NCI-H128 (cell line): Measurements from ENCODE around the gene HYAL3.
"Not testable (repeated sequence)": the region's sequence is repeated elsewhere in the genome, so short reads cannot be mapped to it uniquely, and the experiment has no call there.

Source experiments
- DNase-seq: peaks from one replicate; lab custom pipeline; 2025; ENCODE audit not compliant: unreplicated experiment; lab: John Stamatoyannopoulos, UW

HYAL3 gene

DNA sequence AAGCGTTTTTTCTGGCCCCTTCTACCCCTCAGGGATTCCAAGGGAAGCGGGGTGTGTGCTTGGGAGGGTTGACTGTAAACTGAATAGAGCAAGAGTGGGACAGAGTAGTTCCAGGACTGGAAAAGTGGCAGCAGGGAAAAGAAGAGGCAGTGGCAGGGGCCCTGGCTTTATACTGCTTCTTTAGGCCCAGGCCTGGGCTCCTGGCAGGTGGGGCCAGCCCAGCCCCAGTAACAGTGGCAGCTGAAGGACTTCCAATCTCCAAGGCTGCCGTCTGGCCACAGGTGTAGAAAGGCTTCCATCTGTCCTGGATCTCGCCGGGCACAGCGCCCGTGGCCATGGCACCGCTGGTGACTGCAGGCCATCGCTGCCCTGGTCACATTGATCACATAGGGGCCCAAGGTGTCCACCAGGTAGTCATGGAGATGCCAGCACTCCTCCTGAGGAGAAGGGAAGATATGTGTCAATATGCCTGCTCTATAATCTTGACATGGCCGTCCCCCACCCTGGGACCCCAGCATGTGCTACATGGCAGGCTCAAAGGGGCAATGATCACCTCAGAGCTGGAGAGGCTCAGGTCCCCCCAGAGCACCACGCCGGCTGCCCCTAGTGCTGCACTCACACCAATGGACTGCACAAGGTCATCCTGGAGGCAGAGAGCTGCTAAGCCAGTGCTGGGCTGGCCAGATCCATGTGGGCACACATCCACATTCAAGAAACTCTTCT, 6.0 kb downstream of the HYAL3 start:
- no peak for DNase-seq

- peak; percentile 75 for DNase-seq
Observed at GRCh38 chr3:50292159-50293078, 6.8 kb downstream of the HYAL3 start, which contains the start of gene IFRD2. Gene IFRD2, minus strand, starts transcription at chr3:50292429. Its CDS starts 155 bp downstream, at chr3:50292274.

DNA sequence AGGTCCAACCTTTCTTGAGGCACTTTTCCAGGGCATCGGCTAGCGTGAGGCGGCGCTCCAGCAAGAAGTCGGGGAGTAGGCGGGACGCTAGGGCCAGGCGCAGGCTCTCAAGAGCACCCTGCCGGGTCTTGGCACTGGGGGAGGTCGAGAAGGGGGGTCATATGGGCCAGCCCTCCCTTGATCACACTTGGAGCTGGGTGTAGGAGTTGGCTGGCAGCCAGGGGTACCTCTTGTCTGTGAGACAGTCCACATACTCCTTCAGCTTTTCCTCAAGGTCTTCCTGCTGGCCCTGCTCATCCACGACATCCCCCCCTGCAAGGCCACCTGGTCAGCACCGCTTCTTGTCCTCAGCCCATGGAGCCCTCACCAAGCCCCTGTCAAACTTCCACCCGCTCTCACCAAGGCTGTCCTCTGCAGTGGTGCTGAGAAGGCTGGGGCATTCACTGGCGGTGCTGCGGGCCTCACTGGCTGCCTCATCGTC, 9.0 kb downstream of the HYAL3 start:
- no peak for DNase-seq

DNA sequence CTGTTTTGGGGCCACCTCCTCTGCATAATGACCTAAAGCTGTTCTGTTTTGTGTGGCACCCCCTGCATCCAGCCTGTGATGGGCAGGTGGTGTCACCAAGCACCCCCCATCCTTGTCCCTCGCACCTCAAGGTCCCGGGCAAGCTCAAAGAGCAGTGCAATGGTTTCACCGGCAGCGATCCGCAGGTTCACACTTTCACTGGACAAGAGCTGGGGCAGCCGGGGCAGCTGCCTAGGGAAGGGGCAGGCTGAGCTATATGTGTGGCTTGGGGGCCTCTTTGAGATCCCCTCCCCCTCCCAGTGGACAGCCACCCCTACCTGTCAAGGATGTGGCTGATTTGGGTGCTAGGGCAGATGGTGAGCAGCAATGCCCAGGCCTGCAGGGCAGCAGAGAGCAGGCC, 10.1 kb downstream of the HYAL3 start:
- no peak for DNase-seq

DNA sequence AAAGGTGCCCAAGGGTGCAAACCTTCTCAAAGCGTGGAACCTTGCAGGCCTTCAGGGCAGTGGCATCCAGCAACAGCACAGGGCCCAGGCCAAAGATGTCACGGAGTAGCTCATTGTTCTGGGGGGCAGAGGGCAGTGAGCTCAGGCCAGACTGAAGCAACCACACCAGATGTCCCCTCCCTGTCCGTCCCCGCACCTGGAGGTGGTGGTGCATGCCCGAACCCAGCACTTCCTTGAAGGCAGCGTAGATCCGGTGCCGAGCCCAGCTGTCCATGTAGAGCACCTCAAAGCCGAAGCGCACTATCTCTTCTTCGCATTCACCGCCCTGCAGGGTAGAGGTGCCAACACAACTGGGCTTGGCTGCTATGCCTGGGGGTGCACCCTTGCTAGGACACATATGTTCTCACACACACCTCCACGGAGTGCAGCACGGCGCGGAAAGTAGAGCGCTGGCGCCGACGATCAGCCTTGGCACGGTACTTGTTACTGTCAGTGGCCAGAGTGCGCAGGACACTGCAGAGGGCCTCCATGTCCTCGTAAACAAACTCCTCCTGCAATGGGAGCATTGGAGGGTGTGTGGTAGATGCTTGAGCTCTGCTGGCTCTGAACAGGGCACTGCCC, 10.7 kb downstream of the HYAL3 start:
- DNase-seq = no peak

GRCh38 chr3:50287262-50287661, 11.9 kb downstream of the HYAL3 start:
- no peak for DNase-seq

DNA sequence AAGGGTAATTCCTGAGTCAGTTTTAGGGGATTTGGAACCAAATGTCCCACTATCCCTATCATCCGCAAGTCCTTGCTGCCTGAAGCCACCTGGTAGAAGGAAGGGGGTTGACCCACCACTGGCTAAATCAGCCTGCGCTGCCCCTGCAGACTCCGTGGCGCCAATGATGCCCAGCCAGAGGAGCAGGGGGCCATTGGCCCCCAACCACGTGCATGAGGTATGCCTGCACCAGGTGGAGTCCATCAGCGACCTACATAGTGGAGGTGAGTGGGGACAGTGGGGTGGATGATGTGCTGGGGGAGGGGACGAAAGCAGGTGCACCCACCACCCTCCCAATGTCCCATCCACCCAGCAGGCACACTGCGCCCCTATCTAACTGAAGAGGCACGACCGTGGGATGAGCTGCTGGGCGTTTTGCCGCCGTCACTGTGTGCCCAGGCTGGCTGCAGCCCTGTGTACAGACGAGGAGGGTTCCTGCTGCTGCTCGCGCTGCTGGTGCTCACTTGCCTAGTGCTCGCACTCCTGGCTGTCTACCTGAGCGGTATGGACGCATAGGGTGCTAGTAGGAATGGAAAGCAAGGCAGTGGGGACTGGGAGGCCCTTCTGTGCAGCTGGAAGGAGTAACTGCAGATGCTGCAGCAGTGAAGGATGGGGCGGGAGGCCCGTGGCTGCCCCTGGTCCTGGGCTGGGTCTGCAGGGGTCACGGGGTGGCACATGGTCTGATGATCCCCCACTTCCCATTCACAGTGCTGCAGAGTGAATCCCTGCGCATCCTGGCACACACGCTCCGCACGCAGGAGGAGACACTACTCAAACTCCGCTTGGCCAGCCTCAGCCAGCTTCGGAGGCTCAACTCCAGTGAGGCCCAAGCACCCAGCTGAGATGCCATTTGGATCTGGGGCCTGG, 12.6 kb downstream of the HYAL3 start:
- no peak for DNase-seq

- not testable (repeated sequence) for DNase-seq
Observed at GRCh38 chr3:50284121-50284520, 15.1 kb downstream of the HYAL3 start.

DNA sequence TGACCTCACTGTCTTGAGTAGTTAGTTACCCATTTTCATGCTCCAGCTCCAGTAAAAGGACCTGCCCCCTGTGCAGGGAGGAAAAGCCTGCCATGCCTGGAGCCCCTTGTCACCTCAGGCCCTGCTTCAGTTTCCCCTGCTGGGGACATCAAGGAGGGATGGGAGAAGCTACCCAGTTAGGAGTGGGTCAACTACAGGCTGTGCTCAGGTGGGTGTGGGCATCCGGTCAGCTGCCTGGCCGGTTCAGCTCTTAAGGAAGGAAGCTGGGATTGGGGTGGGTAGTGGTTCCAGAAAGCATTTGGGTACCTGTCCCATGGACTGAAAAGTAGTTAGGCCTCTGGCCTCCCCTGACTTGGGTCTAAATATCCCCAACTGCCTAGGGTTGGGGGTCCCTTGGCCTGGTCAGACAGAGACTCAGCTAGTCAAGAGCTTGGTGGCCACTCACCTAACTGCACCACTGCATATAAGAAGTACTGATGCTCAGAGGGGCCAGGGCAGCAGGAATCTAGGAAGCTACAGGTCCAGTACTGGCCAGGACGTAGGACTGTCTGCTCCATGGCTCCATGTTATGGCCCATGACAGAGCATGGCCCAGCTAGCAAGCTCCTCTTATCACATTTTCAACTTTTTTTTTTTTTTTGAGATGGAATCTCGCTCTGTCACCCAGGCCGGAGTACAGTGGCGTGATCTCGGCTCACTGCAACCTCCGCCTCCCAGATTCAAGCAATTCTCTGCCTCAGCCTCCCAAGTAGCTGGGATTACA, 19.8 kb downstream of the HYAL3 start:
- DNase-seq = no peak

- DNase-seq = no peak
Observed at GRCh38 chr3:50278880-50279224, 20.4 kb downstream of the HYAL3 start, which contains the start of gene LSMEM2. Gene LSMEM2, plus strand, starts transcription at chr3:50279087. Its CDS starts 27 bp downstream, at chr3:50279114.

- no peak for DNase-seq
Observed at GRCh38 chr3:50278123-50278879, 20.9 kb downstream of the HYAL3 start.

DNA sequence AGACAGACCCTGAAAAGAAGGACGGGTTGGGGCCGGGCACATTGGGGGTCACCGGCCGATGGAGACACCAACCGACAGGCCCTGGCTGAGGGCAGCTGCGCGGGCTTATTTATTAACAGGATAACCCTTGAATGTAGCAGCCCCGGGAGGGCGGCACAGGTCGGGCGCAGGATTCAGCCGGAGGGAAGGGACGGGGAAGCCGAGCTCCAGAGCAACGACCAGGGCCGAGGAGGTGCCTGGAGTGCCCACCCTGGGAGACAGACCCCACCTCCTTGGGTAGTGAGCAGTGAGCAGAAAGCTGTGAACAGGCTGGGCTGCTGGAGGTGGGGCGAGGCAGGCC, 22.5 kb downstream of the HYAL3 start:
- DNase-seq = no peak

DNA sequence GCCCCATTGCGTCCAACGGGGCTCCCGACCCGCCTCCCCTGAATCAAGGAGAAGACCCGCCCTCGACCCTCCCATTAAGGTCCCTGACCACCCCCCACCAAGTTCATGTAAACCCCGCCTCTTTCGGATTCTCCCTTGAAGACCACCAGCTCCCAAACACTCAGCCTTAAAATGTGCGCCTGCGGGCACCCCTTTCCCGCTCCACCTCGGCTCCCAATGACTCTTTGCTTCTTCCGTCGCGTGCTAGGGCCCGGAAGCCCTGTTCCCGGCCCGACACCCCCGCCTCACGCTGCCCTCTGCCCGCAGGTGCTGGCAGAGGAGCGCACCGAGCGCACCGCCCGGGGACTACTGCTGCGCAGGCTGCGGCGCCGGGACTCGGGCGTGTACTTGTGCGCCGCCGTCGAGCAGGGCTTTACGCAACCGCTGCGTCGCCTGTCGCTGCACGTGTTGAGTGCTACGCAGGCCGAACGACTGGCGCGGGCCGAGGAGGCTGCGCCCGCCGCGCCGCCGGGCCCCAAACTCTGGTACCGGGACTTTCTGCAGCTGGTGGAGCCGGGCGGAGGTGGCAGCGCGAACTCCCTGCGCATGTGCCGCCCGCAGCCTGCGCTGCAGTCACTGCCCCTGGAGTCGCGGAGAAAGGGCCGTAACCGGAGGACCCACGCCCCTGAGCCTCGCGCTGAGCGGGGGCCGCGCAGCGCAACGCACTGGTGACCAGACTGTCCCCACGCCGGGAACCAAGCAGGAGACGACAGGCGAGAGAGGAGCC, 23.0 kb downstream of the HYAL3 start:
- no peak for DNase-seq

GRCh38 chr3:50275141-50275995, 23.8 kb downstream of the HYAL3 start:
- DNase-seq = no peak

GRCh38 chr3:50274371-50275104, 24.7 kb downstream of the HYAL3 start:
- DNase-seq = no peak

GRCh38 chr3:50273689-50274065, 25.5 kb downstream of the HYAL3 start:
- DNase-seq = no peak
